KMS-11 (cell line): ENCODE data around the gene SFRP2.

Experiments used
- H2AFZ ChIP-seq: fragments of 200-600 bp; sonication (generic); 2 replicates; pipeline ENCODE4 v1.6.1; 2016; ENCODE audit warnings: antibody characterized with exemption, mixed run types, low read depth
- H3K27ac ChIP-seq: fragments of 200-600 bp; sonication (generic); 2 replicates; pipeline ENCODE4 v1.6.1; 2016; ENCODE audit warnings: mild to moderate bottlenecking, mixed run types
- H3K27me3 ChIP-seq: fragments of 200-600 bp; sonication (generic); 2 replicates; pipeline ENCODE4 v1.6.1; 2017; ENCODE audit warnings: mild to moderate bottlenecking, low read depth, mixed run types, moderate library complexity; ENCODE audit not compliant: insufficient read depth
- H3K36me3 ChIP-seq: fragments of 200-600 bp; sonication (generic); 2 replicates; pipeline ENCODE4 v1.6.1; 2017; ENCODE audit warnings: mild to moderate bottlenecking, mixed run types; ENCODE audit not compliant: insufficient read depth
- H3K4me1 ChIP-seq: fragments of 200-600 bp; sonication (generic); 2 replicates; pipeline ENCODE4 v1.6.1; 2016; ENCODE audit warnings: mild to moderate bottlenecking, low read depth, mixed run types; ENCODE audit not compliant: poor library complexity, severe bottlenecking
- H3K4me2 ChIP-seq: fragments of 200-600 bp; sonication (generic); 2 replicates; pipeline ENCODE4 v1.7.0; 2016; ENCODE audit warnings: mild to moderate bottlenecking, mixed run types
- H3K4me3 ChIP-seq: fragments of 200-600 bp; sonication (generic); IDR thresholded peaks from 2 replicates; pipeline ENCODE4 v1.6.1; 2017; ENCODE audit warnings: low read depth, low read length, mixed read lengths; ENCODE audit not compliant: insufficient read depth
- H3K79me2 ChIP-seq: fragments of 200-600 bp; sonication (generic); 2 replicates; pipeline ENCODE4 v1.6.1; 2016; ENCODE audit warnings: low read depth, mixed run types; ENCODE audit not compliant: insufficient read depth
- H3K9ac ChIP-seq: fragments of 200-600 bp; sonication (generic); 2 replicates; pipeline ENCODE4 v1.6.1; 2016; ENCODE audit warnings: mild to moderate bottlenecking, mixed run types
- H4K20me1 ChIP-seq: fragments of 200-600 bp; sonication (generic); 2 replicates; pipeline ENCODE4 v1.6.1; 2016; ENCODE audit warnings: mild to moderate bottlenecking, mixed run types; ENCODE audit not compliant: insufficient read depth
- CTCF ChIP-seq: fragments of 200-600 bp; sonication (generic); conservative IDR thresholded peaks from 2 replicates; pipeline ENCODE4 v1.6.1; 2017; ENCODE audit warnings: low read depth, mild to moderate bottlenecking, antibody characterized with exemption, low read length, moderate library complexity, mixed read lengths

The SFRP2 gene

GRCh38 chr4:153790962-153791551 lies 2.2 kb upstream of the SFRP2 start:
- no peak overlapping the region for H2AFZ ChIP-seq
- H3K4me3 ChIP-seq = no peak overlapping the region
- H4K20me1 ChIP-seq = no peaks in the 10 kb centered on the region
- H3K36me3 ChIP-seq = no peaks in the 10 kb centered on the region
- TF ChIP-seq CTCF = no peak
- H3K9ac ChIP-seq = no peak overlapping the region
- no peaks in the 10 kb centered on the region for H3K27me3 ChIP-seq
- H3K4me1 ChIP-seq = peaks cover 15% of the 10 kb centered on the region
- no peak overlapping the region for H3K4me2 ChIP-seq
- no peak overlapping the region for H3K27ac ChIP-seq
- H3K79me2 ChIP-seq = no peaks in the 10 kb centered on the region

- H3K4me3 ChIP-seq = no peak overlapping the region
- no peaks in the 10 kb centered on the region for H4K20me1 ChIP-seq
- peaks cover 12% of the 10 kb centered on the region for H3K4me1 ChIP-seq
- H3K36me3 ChIP-seq = no peaks in the 10 kb centered on the region
- no peaks in the 10 kb centered on the region for H3K79me2 ChIP-seq
- no peak overlapping the region for H3K27ac ChIP-seq
- H3K9ac ChIP-seq = no peak overlapping the region
- H3K27me3 ChIP-seq = no peaks in the 10 kb centered on the region
- no peak for TF ChIP-seq CTCF
- no peak overlapping the region for H2AFZ ChIP-seq
- H3K4me2 ChIP-seq = no peak overlapping the region
Measured at GRCh38 chr4:153790500-153790865, 1.6 kb upstream of the SFRP2 start.

GRCh38 chr4:153789741-153790499 lies 1.0 kb upstream of the SFRP2 start:
- Histone ChIP-seq H3K27ac (no peak overlapping the region), H3K4me2 (no peak overlapping the region), H3K79me2 (no peaks in the 10 kb centered on the region), H4K20me1 (no peaks in the 10 kb centered on the region), H3K27me3 (no peaks in the 10 kb centered on the region), H3K36me3 (no peaks in the 10 kb centered on the region), H3K9ac (no peak overlapping the region), H2AFZ (no peak overlapping the region), H3K4me3 (no peak overlapping the region), H3K4me1 (peaks cover 6% of the 10 kb centered on the region)
- no peak for TF ChIP-seq CTCF

GRCh38 chr4:153788051-153788412 lies 851 bp downstream of the SFRP2 start:
- H3K4me3 ChIP-seq = no peak overlapping the region
- H2AFZ ChIP-seq = no peak overlapping the region
- no peak overlapping the region for H3K9ac ChIP-seq
- no peaks in the 10 kb centered on the region for H3K79me2 ChIP-seq
- TF ChIP-seq CTCF = no peak
- no peaks in the 10 kb centered on the region for H3K27me3 ChIP-seq
- H3K4me2 ChIP-seq = no peak overlapping the region
- no peaks in the 10 kb centered on the region for H4K20me1 ChIP-seq
- no peaks in the 10 kb centered on the region for H3K4me1 ChIP-seq
- H3K27ac ChIP-seq = no peak overlapping the region
- no peaks in the 10 kb centered on the region for H3K36me3 ChIP-seq
